ENCODE data around the gene PPIL6.

The PPIL6 gene

DNA sequence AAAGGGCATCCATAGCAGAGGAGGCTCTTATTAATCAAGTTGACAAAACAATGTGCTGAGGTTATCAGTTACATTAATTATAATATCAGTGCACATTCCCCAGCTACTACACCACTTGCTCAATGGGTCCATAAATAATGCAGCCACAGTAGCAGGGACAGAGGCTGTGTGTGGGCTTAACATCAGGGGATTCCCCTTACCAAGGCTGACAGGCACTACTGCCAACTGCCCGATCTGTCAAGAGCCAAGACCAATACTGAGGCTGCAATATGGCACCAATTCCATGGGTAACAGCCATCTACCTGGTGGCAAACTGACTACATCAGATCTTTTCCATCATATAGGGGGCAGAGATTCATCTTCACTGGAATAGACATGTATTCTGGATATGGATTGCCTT lies 80.1 kb downstream of the PPIL6 start:
- DNase-seq: no peak

DNA sequence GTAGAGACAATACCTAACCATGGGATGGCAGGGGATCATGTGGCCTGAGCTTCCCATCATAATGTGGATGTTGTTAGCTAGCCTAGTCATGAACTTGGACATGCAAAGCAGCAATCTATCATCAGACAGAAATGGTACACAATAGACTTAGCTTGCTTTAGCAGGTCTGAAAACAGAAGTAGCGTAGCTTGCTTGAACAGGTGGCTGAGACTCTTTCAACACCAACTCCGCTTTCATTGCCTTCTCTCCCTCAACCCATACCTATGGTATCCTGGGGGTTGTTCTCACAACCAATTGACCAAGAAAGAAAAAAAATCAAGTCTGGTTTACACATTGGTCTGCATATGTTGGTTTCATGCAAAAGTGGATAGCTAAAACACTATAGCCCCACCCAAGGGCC lies 81.2 kb downstream of the PPIL6 start:
- no peak for DNase-seq

DNA sequence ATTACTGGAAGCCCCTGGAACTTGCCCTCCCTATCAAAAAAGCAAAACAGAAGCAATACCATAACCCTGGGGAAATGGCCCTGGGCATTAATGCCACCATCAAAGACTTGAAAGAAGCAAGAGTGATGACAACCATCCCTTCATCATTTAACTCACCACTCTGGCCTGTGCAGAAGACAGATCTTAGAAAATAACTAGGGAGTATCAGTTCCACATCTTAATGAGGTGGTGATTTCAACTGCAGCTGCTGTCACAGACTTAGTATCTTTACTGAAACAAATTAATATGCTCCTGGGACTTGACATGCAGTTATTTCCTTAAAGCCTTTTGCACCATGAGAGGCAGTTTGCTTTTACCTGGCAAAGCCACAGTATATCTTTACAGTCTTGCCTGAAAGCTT lies 82.2 kb downstream of the PPIL6 start:
- no peak for DNase-seq

DNA sequence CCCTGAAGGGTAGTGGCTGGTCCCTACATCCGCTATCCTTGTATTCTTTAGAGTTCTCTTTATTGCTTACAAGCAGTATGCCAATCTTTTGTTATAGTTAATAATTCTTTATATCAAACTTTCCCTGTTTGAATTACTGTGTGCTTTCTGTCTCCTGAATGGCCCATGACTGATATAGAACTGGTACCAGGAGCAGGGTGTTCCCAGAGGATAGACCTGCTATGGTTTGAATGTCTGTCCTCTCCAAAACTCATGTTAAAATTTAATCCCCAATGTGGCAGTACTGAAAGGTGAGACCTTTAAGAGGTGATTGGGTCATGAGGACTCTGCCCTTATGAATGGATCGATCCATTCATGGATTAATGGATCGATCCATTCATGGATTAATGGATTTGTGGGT lies 84.2 kb downstream of the PPIL6 start:
- DNase-seq: no peak

DNA sequence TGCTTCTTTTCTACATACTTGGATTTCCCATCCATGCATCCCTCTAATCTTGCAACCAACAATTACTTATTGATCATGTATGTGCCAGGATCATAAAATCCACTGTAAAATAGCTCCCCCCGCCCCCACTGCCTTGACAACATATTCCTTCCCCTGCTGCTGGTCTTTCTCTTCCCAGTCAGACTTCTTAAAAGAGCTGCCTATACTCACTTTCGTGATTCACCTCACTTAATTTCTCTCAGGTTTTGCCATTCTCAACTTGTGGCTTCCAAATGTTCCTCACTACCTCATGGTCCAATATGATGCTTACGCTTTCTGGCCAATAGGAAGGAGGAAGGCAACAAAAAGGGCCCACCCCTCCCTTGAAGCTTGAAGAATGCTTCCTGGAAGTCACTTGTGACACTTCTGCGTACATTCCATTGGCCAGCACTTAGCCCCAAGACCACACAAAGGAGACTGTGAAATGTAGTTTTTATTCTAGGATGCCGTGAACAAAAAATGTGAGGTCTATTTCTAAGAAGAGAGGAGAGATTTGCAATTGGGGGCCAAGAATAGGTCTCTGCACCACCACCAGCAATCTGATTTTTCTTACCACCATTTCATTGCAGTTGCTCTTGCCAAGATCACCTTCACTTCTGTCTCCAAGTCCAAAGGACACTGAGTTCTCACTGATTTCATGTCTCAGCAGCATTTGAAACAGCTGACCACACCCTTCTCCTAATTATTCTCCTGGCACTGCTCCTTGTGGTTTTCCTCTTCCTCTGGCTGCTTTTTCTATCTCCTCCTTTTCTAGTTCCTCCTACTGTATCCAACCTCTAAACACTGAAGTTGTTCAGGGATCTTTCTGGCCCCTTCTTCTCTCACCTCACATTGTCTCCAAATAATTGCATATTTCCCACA lies 88.9 kb downstream of the PPIL6 start:
- peak; percentile 17 for DNase-seq

DNA sequence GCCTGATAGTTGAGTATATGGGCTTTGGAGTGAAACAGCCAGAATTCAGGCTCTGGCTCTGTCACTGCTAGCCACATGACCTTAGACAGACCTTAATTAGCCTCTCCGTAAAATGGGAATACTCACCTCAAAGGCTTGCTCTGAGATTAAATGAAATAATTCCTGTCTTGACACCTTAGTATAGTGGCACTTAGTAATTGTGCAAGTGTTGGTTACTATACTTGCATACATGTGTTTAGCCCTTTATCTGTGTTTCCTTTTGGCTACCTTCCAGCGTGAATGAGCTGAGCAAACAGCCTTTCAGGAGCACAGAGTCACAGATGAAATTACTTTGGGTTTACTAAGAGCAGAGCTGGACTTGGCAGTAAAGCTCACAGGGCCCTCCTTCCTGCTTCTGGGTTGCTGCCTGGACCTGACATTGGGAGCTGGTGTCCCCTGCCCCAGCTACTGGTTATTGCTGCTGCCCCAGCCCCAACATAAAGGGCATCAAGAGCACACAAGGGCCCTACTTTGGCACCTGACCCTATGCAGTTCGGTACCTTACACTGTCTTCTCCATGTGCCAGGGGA lies 90.9 kb downstream of the PPIL6 start:
- DNase-seq: peak; percentile 60

DNA sequence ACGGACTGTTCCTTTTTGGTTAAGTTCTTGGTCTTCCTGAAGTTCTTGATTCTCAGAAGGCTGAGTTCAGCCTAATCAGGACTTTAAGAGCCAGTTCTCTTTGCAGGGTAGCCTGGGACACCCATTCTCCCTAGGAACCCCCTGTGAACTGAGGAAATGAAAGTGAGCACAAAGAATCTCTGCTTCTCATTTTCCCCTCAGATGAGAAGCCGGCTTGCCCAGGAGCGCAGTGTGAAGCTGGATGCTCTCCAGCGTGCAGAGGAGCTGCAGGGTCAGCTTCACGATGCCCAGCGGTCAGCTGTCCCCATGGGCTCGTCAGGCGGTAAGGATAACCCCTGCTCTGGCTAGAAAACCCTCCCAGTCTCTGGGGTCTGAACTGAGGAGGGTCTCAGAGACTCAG lies 92.2 kb downstream of the PPIL6 start:
- no peak for DNase-seq

DNA sequence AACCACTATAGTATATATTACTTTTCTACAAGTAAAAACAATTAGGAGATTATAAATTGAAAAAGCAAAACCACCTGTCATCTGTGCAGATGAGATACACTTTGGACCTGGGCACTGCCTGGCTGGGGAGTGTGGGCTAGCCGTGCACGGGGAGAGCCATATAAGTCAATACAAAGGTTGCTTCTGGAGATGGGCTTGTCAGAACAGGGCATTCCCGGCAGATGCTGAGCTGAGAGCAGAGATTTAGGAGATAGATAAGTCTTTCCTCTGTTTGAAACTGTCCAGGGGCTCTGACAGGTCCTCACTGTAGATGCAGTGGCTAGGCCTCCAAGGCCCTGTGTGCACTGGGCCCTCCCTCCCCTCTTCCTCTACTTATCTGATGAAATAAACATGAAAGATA lies 92.6 kb downstream of the PPIL6 start:
- no peak for DNase-seq

DNA sequence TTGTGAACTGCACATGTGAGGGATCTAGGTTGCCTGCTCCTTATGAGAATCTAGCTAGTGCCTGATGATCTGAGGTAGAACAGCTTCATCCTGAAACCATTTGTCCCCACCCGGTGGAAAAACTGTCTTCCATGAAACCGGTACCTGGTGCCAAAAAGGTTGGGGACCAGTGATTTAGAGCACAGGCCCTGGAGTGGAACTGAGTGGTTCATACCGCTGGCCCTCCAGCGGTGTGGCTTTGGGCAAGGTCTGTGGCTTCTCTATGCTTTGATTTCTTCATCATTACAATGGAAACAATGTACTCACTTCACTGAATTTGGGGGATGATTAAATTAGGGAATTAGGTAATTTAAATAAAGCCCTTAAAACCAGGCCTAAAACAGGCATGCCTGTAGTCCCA lies 94.4 kb downstream of the PPIL6 start:
- DNase-seq: no peak

DNA sequence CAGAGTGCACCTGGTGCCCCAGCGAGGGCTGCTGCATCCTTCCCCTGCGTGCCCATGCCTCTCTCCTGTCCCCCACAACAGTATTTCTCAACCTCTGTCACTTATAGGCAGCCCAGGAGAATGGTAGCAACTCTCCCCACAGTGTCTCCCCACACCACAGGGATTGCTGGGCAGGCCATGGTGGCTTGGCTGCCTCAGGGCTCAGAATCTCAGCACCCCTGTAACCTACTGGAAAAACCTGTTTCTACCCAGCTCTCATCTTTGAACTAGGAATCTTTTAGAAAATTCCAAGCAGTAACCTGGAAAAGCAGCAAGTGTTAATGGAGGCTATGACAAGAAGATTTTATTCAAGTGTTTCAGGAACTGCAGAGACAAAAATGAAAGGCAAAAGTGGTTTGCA lies 96.2 kb downstream of the PPIL6 start:
- no peak for DNase-seq

DNA sequence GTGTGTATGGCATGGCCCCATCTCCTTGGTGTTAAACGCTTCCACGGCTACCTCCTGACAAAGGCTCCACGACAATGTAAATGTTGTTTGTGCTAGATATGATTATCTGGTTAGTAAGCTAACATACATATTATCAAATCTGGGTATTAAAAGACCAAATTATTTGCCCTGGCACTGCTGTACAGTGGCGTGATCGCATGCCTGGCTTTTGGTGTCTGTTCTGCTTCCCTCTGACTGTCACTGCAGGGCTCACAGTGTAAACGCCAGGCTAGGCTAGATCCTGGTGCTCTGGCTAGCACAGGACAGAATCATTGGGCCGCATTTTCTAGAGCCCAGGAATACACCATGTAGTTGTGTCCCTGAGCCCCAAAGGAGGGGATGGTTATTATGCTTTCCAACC lies 96.9 kb downstream of the PPIL6 start:
- no peak for DNase-seq

DNA sequence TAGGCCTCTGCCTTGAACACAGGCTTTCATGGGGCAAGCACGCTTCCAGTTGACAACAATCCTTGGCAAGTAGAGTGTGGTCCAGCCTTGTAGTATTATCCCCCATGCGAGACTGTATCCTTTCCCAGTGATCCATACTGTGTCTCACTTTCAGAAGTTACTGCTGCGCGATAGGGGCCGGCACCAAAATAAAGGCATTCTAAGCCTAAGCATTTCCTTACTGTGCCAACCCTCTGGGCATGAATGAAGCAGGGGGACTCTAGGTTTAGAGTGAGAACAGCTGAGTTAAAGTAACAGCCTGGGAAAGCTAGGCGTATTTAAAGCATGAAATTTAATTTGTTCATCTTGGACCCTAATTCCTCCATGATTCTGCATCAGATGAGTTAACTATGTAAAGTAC lies 97.5 kb downstream of the PPIL6 start:
- DNase-seq: no peak

DNA sequence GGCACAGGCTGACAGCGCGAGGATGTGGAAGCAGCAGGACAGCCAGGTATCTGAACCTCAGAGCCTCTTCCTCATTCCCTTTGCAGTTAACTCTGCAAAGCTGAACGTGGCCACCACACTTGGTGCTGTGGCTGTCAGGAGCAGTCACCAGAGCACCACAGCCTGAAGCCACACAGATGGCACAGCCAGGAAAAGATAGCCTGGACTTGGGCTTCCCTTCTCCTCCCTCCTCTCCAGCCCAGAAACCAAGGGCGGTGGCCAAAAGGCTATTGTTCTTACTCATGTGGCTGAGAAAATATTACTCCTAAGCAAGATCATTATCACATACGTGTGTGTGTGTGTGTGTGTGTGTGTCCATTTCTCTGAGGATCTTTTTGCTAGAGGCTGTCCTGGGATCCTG lies 97.9 kb downstream of the PPIL6 start:
- DNase-seq: no peak

DNA sequence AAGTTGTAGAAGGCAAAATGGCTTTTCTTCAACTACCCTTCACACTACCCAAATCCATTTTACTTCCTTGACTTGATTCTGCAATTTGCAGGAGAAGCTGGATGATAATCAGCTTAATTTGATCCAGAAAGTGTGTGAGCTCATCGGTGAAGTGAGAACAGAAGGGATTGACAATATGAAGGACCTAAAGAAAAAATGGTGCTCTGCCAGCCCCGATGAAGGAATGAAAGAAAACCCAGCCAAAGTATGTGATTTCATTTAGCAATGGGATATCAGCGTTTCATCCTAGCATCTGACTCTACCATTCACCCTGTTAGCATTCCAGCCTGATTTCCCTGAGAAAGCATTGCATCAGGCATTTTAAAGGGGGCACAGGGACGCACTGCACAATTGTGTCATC lies 99.6 kb downstream of the PPIL6 start:
- DNase-seq: peak; percentile 22
